H9 (cell line): ENCODE data around the gene WRAP53. TPM values are rescaled to one million over a fixed set of nuclear protein-coding genes. Genes with fewer than 3 reads are reported as not detected.

Source experiments
- DNase-seq: peaks from one replicate; pipeline ENCODE4 v3.0.0-alpha.2; 2017
- H2AFZ ChIP-seq: one replicate; pipeline ENCODE4 v1.6.1; 2013; ENCODE audit warnings: mild to moderate bottlenecking, low read length, control low read depth, moderate library complexity
- H2AK5ac ChIP-seq: 2 replicates; pipeline ENCODE4 v1.6.1; 2013; ENCODE audit warnings: low read length, control low read depth, mixed read lengths; ENCODE audit not compliant: insufficient read length
- H2BK120ac ChIP-seq: one replicate; pipeline ENCODE4 v1.6.1; 2013; ENCODE audit warnings: low read depth, mild to moderate bottlenecking, low read length, control low read depth, inconsistent platforms; ENCODE audit not compliant: poor library complexity, severe bottlenecking
- H2BK12ac ChIP-seq: 2 replicates; pipeline ENCODE4 v1.6.1; 2013; ENCODE audit warnings: low read length, control low read depth, mixed read lengths, low read depth; ENCODE audit not compliant: insufficient read length
- H2BK15ac ChIP-seq: 2 replicates; pipeline ENCODE4 v1.6.1; 2013; ENCODE audit warnings: low read depth, low read length, control low read depth
- H2BK20ac ChIP-seq: one replicate; pipeline ENCODE4 v1.6.1; 2013; ENCODE audit warnings: low read depth, mild to moderate bottlenecking, low read length, control low read depth, inconsistent platforms; ENCODE audit not compliant: poor library complexity, severe bottlenecking
- H2BK5ac ChIP-seq: 2 replicates; pipeline ENCODE4 v1.6.1; 2013; ENCODE audit warnings: low read length, control low read depth, mixed read lengths; ENCODE audit not compliant: insufficient read length
- H3K14ac ChIP-seq: 2 replicates; pipeline ENCODE4 v1.6.1; 2013; ENCODE audit warnings: low read length, control low read depth; ENCODE audit not compliant: insufficient read depth
- H3K18ac ChIP-seq: 2 replicates; pipeline ENCODE4 v1.6.1; 2013; ENCODE audit warnings: low read depth, mild to moderate bottlenecking, mixed read lengths, low read length, control low read depth; ENCODE audit not compliant: insufficient read length
- H3K23ac ChIP-seq: 2 replicates; pipeline ENCODE4 v1.6.1; 2013; ENCODE audit warnings: low read length, control low read depth, mixed read lengths, low read depth; ENCODE audit not compliant: insufficient read length
- H3K23me2 ChIP-seq: 2 replicates; pipeline ENCODE4 v1.6.1; 2013; ENCODE audit warnings: low read depth, mild to moderate bottlenecking, mixed read lengths, low read length, control low read depth; ENCODE audit not compliant: insufficient read length, poor library complexity, severe bottlenecking
- H3K27ac ChIP-seq: 2 replicates; pipeline ENCODE4 v1.5.1; 2013; ENCODE audit warnings: low read length, control low read depth, mixed read lengths, low read depth; ENCODE audit not compliant: insufficient read length
- H3K27me3 ChIP-seq: 2 replicates; pipeline ENCODE4 v1.6.1; 2013; ENCODE audit warnings: low read length, control low read depth, inconsistent platforms; ENCODE audit not compliant: insufficient read depth
- H3K4ac ChIP-seq: 2 replicates; pipeline ENCODE4 v1.6.1; 2013; ENCODE audit warnings: low read depth, mild to moderate bottlenecking, control low read depth, inconsistent platforms, low read length, moderate library complexity
- H3K4me1 ChIP-seq: 2 replicates; pipeline ENCODE4 v1.6.1; 2013; ENCODE audit warnings: low read length, control low read depth, inconsistent platforms; ENCODE audit not compliant: insufficient read depth
- H3K4me2 ChIP-seq: 2 replicates; pipeline ENCODE4 v1.6.1; 2013; ENCODE audit warnings: low read length, control low read depth, mixed read lengths; ENCODE audit not compliant: insufficient read length, insufficient read depth
- H3K56ac ChIP-seq: 2 replicates; pipeline ENCODE4 v1.6.1; 2013; ENCODE audit warnings: low read depth, mild to moderate bottlenecking, mixed read lengths, low read length, control low read depth; ENCODE audit not compliant: insufficient read length
- H3K79me1 ChIP-seq: 2 replicates; pipeline ENCODE4 v1.6.1; 2013; ENCODE audit warnings: low read depth, mild to moderate bottlenecking, moderate library complexity, low read length, control low read depth, inconsistent platforms; ENCODE audit not compliant: insufficient read depth, poor library complexity, severe bottlenecking
- H3K79me2 ChIP-seq: 2 replicates; pipeline ENCODE4 v1.6.1; 2013; ENCODE audit warnings: low read length, control low read depth, inconsistent platforms; ENCODE audit not compliant: insufficient read depth
- H3K9ac ChIP-seq: 2 replicates; pipeline ENCODE4 v1.6.1; 2013; ENCODE audit warnings: low read length, control low read depth, mixed read lengths; ENCODE audit not compliant: insufficient read length; ENCODE audit errors: extremely low read depth
- H3K9me3 ChIP-seq: one replicate; pipeline ENCODE4 v1.6.1; 2013; ENCODE audit warnings: low read depth, low read length, inconsistent platforms; ENCODE audit not compliant: control insufficient read depth
- H3T11ph ChIP-seq: one replicate; pipeline ENCODE4 v1.6.1; 2013; ENCODE audit warnings: mild to moderate bottlenecking, low read length, control low read depth, inconsistent platforms
- H4K20me1 ChIP-seq: one replicate; pipeline ENCODE4 v1.6.1; 2013; ENCODE audit not compliant: control insufficient read depth, insufficient read length, insufficient read depth
- H4K5ac ChIP-seq: 2 replicates; pipeline ENCODE4 v1.6.1; 2013; ENCODE audit warnings: low read depth, mild to moderate bottlenecking, mixed read lengths, low read length, control low read depth; ENCODE audit not compliant: insufficient read length
- H4K8ac ChIP-seq: replicated peaks from 2 replicates; pipeline ENCODE4 v1.6.1; 2013; ENCODE audit warnings: low read length, control low read depth, mixed read lengths, low read depth; ENCODE audit not compliant: insufficient read length
- H4K91ac ChIP-seq: 2 replicates; pipeline ENCODE4 v1.6.1; 2013; ENCODE audit warnings: low read depth, mild to moderate bottlenecking, moderate library complexity, mixed read lengths, low read length, control low read depth; ENCODE audit not compliant: insufficient read length
- H3K27ac Mint-ChIP-seq, 3 experiments: 2 replicates in 2 of 3; 3 replicates in 1 of 3; pipeline ENCODE4 v1.8.0; 2020 to 2021; ENCODE audit warnings: mixed read lengths in 3 of 3, mild to moderate bottlenecking in 1 of 3, moderate library complexity in 1 of 3
- H3K27me3 Mint-ChIP-seq: 2 replicates; pipeline ENCODE4 v1.8.0; 2021; ENCODE audit warnings: low read depth, mild to moderate bottlenecking, moderate library complexity, mixed read lengths
- H3K36me3 Mint-ChIP-seq, 3 experiments: 2 replicates in 2 of 3; 3 replicates in 1 of 3; pipeline ENCODE4 v1.8.0; 2020 to 2021; ENCODE audit warnings: low read depth in 3 of 3, mixed read lengths in 3 of 3; ENCODE audit not compliant: insufficient read depth in 1 of 3
- H3K4me1 Mint-ChIP-seq, 2 experiments: 2 replicates each; pipeline ENCODE4 v1.8.0; 2020; ENCODE audit warnings: mixed read lengths in 2 of 2
- H3K4me3 Mint-ChIP-seq, 2 experiments: 2 replicates in 1 of 2; 3 replicates in 1 of 2; pipeline ENCODE4 v1.8.0; 2020 to 2021; ENCODE audit warnings: mild to moderate bottlenecking in 2 of 2, mixed read lengths in 2 of 2, moderate library complexity in 1 of 2
- H3K9me3 Mint-ChIP-seq, 2 experiments: 2 replicates in 1 of 2; 3 replicates in 1 of 2; pipeline ENCODE4 v1.8.0; 2020; ENCODE audit warnings: mild to moderate bottlenecking in 2 of 2, mixed read lengths in 2 of 2, moderate library complexity in 1 of 2
- WGBS: extraction: QIAGEN DNeasy Blood & Tissue Kit; methylation state at CpG from one replicate; pipeline ENCODE4 v1.1.7; 2013; ENCODE audit warnings: missing lambda C conversion rate, low lambda C conversion rate, mixed read lengths; ENCODE audit not compliant: insufficient read length; ENCODE audit errors: extremely low coverage; 5-methylcytosine and 5-hydroxymethylcytosine counted together
- total RNA-seq: library from RNA; stranded (reverse); gene quantifications from 2 replicates; pipeline ENCODE4 v1.2.1, GENCODE V29; 2021
- TF ChIP-seq, protein P1 (sequence below): fragments of 200-600 bp; sonication (generic); conservative IDR thresholded peaks from 3 replicates; pipeline ENCODE4 v1.8.0; 2021; ENCODE audit warnings: antibody characterized with exemption, mild to moderate bottlenecking

WRAP53 gene
- total RNA-seq, 1 experiment from 2014 or later = 27.0 TPM

DNA sequence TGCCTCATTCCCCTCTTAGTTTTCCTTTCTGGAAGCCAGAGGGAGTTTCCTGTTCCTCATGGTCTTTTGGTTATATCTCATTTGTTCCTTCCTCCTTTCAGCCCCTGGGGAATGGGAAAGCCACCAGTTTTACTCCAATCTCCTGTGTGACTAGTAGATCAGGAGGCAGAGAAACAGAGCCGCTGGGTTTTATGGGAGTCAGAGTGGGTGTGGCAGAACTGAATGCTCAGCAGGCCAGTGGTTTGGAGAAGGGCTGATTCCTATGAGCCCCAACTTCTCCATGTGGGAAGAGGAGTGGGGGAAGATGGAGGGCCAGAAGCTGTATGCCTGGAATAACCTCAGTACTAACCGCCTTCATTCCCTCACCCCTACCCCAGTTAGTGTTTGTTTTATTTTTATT lies 33.3 kb downstream of the WRAP53 start:
- H3K79me1 ChIP-seq = no peaks in the 10 kb centered on the region
- peaks cover 21 to 30% of the 10 kb centered on the region in 2 experiments for H3K4me1 Mint-ChIP-seq
- no peak overlapping the region for H3K23ac ChIP-seq
- no peaks in the 10 kb centered on the region for H3K36me3 Mint-ChIP-seq
- H3K27me3 Mint-ChIP-seq = peaks cover 39% of the 10 kb centered on the region
- H4K5ac ChIP-seq = no peak overlapping the region
- H3K9me3 Mint-ChIP-seq = no peaks in the 10 kb centered on the region
- H3K27ac ChIP-seq = no peak overlapping the region
- TF ChIP-seq, protein P1, sequence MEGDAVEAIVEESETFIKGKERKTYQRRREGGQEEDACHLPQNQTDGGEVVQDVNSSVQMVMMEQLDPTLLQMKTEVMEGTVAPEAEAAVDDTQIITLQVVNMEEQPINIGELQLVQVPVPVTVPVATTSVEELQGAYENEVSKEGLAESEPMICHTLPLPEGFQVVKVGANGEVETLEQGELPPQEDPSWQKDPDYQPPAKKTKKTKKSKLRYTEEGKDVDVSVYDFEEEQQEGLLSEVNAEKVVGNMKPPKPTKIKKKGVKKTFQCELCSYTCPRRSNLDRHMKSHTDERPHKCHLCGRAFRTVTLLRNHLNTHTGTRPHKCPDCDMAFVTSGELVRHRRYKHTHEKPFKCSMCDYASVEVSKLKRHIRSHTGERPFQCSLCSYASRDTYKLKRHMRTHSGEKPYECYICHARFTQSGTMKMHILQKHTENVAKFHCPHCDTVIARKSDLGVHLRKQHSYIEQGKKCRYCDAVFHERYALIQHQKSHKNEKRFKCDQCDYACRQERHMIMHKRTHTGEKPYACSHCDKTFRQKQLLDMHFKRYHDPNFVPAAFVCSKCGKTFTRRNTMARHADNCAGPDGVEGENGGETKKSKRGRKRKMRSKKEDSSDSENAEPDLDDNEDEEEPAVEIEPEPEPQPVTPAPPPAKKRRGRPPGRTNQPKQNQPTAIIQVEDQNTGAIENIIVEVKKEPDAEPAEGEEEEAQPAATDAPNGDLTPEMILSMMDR = no peak
- H2AK5ac ChIP-seq = no peak overlapping the region
- peak overlapping the region; percentile 71 for H3K18ac ChIP-seq
- no peak for DNase-seq
- no peak overlapping the region for H3K14ac ChIP-seq
- H3K9me3 ChIP-seq = no peaks in the 10 kb centered on the region
- no peaks in the 10 kb centered on the region for H4K20me1 ChIP-seq
- peaks cover 5% of the 10 kb centered on the region for H3K23me2 ChIP-seq
- no peak overlapping the region for H2BK20ac ChIP-seq
- no peak overlapping the region for H2BK120ac ChIP-seq
- H3K4me2 ChIP-seq = no peak overlapping the region
- no peaks in the 10 kb centered on the region; the same call in 1 of the 2 replicates for H3K27me3 ChIP-seq
- no peak overlapping the region for H4K8ac ChIP-seq
- H3K4me1 ChIP-seq = peaks cover 4% of the 10 kb centered on the region; the same call in 1 of the 2 replicates
- no peak overlapping the region for H3K27ac Mint-ChIP-seq
- H3K79me2 ChIP-seq = no peaks in the 10 kb centered on the region
- no peak overlapping the region for H3K4ac ChIP-seq
- H2AFZ ChIP-seq = no peak overlapping the region
- H2BK12ac ChIP-seq = no peak overlapping the region
- H3K9ac ChIP-seq = no peak overlapping the region
- no CpG with 5 or more reads among the region's 2 CpGs for WGBS
- no peak overlapping the region for H3T11ph ChIP-seq
- peak overlapping the region in 1 of 2 experiments; percentile 62; a peak in 3 of 5 replicates for H3K4me3 Mint-ChIP-seq
- H2BK15ac ChIP-seq = no peak overlapping the region
- no peak overlapping the region for H2BK5ac ChIP-seq
- no peak overlapping the region for H3K56ac ChIP-seq
- no peak overlapping the region for H4K91ac ChIP-seq
